GM10847 (cell line): Measurements from ENCODE around the gene VEGFA.

Experiments used
- POLR2A ChIP-seq: IDR thresholded peaks from 2 replicates; pipeline ENCODE4 v1.6.1; 2011; ENCODE audit not compliant: insufficient read length; ENCODE audit errors: extremely low read depth

Gene VEGFA

DNA sequence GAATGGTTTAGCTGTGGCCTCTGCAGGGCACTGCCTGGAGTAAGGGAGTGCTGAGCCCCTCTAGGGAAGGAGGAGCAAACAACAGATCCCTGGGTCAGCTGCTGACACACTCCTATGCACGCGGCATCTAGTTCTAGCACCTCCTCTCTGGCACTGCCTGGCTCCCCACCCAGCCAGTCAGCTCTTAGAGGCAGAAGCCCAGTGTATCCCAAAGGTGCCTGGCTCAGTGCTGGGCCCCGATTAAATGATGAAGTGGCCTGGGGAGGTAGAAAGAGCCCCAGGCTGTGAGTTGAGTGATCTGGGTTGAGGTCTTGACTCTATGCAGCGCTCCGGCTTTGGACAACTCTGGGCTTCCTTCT is 7.6 kb upstream of the VEGFA start:
- TF ChIP-seq POLR2A: no peak

DNA sequence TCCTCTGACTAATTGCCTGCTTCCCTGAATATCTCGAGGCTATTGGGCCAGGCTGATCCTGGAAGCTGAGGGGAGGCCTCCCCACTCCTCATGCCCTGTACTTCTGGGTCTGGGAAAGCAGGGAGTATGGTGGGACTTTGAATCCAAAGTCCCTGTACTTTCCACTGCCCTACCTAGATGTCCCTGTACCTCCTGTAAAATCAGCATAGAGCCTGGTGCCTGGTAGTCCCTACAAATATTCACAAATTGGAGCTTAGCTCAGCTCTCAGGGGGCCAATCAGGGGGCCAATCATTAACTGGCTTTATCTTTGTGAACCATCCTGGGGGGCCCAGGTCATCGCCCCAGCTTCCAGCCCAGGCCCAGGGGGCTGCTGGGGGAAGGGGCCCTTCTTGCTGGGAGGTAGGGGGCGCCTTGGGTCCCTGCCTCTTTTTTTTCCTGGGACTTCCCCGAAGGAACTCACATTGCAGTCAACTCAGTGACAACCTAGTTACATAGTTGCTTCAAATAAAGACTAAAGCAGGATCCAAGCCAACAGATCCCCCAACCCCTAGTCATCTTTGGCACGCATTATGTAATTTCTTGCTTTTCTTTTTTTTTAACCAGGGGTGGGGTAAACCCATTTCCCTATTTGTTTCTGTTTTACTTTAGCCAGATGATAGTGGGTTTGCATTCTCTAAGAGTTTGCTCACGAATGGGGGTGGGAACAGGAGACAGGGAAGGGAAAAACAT is 6.9 kb upstream of the VEGFA start:
- TF ChIP-seq POLR2A: no peak

DNA sequence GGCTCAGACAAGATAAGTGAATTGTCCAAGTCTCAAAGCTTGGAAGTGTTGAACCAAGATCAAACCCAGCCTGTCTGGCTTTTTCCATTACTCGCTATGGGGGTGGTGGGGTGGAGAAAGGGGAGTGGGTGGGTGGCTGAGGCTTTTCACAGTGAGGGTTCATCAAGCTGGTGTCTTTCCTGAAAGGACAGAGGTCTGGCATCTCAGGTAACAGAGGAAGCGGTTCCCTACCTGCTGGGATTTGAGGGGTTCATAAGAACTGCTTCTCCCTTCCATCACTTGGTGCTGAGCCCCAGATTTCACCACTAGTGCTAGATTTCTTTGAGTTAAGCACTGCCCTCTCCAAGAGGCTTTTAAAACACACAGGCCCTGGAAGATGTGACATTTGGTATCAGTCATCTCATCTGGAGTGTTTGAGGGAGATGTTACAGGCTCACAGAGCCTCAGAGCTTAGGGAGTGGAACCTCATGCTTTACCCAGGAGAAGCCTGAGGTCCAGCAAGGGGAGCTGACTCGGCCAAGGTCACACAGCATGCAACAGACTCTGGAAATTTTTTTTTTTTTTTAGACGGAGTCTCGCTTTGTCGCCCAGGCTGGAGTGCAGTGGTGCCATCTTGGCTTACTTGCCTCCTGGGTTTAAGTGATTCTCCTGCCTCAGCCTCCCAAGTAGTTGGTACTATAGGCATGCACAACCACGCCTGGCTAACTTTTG is 6.0 kb upstream of the VEGFA start:
- TF ChIP-seq POLR2A: no peak

DNA sequence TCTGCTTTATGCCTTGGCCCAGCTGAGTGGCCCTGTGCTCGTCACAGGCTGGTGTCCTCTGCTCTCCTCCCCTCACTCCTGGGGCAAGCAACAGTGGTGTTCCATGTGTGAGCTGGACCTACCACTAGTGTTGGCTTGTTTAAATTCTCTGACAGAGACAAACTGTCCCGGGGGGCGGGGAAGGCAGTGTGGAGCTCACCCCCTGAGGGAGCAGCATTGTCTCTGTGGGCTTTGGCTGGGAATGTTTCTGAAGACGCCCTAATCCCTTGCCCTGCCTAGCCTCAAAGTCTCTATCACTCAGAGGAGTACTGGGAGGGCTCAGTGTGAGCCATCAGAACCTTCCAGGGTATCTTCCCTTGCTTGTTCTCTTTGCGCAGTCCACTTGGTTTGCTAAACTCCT is 5.2 kb upstream of the VEGFA start:
- no peak for TF ChIP-seq POLR2A

DNA sequence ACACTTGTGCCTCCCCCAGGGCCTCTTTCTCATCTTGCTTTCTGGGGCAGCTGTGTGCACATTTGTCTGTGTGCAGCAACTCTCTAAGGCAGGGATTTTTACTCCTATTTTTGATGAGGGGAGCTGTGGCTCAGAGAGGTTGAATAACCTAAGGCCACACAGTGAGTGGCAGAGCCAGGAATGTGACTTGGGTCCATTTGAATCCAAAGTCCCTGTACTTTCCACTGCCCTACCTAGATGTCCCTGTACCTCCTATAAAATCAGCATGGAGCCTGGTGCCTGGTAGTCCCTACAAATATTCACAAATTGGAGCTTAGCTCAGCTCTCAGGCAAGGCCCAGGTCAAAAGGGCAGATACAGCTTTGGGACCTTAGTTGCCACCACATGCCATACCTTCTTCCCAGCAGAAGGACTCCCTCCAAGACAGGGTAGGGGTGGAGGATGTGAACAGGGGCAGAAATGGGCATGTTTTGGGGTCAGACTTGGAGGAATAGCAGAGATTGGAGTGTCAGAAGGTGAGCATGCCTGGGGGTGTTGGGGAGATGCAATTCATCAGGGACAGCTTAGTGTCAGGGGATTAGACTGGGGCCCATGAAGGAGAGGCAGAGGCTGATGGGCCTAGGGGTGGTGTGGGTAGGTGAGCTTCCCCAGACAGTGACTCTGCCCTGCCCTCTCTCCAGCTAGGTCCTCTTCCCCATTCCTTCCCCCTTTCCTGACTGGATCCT is 4.1 kb upstream of the VEGFA start:
- no peak for TF ChIP-seq POLR2A

DNA sequence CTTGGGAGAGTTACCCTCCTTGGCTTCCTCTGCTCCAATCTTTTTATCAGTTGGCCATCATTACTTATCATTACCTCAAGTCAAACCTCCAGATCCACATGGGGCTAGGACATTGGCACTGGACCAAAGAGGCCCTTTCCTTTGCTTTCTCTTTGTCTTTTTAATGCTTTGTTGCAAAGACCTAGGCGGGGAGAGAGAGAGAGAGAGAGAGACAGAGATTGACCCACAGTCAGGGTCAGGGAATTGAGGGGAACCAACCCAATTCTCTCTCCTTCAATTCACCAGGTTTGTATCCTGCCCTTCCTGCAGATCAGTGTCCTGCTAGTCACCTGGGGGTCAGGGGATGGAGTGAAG is 3.5 kb upstream of the VEGFA start:
- TF ChIP-seq POLR2A: no peak

DNA sequence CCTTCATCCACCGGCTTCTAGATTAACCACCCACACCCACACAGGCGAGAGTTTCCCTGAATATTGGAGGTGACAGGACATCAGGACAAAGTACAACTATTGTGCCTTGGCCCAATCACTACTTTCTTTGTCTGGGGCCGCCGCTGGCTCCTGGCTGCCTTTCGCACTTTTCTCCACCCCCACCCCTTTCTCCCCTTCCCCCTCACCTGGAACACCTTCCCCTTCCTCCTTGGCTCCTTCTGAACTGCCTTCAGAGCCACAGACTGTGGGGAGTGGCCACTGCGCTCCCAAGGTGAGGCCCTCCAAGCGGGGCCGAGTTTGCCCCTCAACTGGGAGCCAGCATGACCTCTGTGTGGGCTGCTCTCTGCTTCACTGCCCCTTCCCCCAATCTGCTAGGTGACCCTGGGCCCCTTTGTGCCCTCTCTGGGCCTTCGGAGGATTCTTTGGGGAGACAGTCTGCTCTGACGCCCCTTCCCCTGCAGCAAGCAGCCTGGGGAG is 3.0 kb upstream of the VEGFA start:
- TF ChIP-seq POLR2A: no peak

DNA sequence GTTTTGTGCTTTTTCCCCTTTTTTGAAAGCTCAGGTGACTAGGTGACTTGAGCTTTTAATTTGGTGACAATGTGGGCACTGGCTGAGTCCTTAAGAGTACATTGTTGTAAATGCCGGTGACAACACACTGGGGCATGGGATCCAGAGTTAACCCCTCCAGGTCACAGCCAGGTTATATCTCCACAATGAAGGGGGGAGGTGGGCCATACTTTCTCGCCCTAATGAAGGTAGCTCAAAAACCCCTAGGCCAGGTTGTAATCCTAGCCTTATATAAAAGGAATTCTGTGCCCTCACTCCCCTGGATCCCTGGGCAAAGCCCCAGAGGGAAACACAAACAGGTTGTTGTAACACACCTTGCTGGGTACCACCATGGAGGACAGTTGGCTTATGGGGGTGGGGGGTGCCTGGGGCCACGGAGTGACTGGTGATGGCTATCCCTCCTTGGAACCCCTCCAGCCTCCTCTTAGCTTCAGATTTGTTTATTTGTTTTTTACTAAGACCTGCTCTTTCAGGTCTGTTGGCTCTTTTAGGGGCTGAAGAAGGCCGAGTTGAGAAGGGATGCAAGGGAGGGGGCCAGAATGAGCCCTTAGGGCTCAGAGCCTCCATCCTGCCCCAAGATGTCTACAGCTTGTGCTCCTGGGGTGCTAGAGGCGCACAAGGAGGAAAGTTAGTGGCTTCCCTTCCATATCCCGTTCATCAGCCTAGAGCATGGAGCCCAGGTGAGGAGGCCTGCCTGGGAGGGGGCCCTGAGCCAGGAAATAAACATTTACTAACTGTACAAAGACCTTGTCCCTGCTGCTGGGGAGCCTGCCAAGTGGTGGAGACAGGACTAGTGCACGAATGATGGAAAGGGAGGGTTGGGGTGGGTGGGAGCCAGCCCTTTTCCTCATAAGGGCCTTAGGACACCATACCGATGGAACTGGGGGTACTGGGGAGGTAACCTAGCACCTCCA is 2.2 kb upstream of the VEGFA start:
- no peak for TF ChIP-seq POLR2A

DNA sequence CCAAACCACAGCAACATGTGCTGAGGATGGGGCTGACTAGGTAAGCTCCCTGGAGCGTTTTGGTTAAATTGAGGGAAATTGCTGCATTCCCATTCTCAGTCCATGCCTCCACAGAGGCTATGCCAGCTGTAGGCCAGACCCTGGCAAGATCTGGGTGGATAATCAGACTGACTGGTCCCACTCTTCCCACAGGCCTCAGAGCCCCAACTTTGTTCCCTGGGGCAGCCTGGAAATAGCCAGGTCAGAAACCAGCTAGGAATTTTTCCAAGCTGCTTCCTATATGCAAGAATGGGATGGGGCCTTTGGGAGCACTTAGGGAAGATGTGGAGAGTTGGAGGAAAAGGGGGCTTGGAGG is 1.5 kb upstream of the VEGFA start:
- no peak for TF ChIP-seq POLR2A

DNA sequence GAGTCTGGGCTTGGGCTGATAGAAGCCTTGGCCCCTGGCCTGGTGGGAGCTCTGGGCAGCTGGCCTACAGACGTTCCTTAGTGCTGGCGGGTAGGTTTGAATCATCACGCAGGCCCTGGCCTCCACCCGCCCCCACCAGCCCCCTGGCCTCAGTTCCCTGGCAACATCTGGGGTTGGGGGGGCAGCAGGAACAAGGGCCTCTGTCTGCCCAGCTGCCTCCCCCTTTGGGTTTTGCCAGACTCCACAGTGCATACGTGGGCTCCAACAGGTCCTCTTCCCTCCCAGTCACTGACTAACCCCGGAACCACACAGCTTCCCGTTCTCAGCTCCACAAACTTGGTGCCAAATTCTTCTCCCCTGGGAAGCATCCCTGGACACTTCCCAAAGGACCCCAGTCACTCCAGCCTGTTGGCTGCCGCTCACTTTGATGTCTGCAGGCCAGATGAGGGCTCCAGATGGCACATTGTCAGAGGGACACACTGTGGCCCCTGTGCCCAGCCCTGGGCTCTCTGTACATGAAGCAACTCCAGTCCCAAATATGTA is 957 bp upstream of the VEGFA start:
- no peak for TF ChIP-seq POLR2A

DNA sequence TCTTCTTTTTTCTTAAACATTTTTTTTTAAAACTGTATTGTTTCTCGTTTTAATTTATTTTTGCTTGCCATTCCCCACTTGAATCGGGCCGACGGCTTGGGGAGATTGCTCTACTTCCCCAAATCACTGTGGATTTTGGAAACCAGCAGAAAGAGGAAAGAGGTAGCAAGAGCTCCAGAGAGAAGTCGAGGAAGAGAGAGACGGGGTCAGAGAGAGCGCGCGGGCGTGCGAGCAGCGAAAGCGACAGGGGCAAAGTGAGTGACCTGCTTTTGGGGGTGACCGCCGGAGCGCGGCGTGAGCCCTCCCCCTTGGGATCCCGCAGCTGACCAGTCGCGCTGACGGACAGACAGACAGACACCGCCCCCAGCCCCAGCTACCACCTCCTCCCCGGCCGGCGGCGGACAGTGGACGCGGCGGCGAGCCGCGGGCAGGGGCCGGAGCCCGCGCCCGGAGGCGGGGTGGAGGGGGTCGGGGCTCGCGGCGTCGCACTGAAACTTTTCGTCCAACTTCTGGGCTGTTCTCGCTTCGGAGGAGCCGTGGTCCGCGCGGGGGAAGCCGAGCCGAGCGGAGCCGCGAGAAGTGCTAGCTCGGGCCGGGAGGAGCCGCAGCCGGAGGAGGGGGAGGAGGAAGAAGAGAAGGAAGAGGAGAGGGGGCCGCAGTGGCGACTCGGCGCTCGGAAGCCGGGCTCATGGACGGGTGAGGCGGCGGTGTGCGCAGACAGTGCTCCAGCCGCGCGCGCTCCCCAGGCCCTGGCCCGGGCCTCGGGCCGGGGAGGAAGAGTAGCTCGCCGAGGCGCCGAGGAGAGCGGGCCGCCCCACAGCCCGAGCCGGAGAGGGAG is 580 bp downstream of the VEGFA start:
- TF ChIP-seq POLR2A: no peak

DNA sequence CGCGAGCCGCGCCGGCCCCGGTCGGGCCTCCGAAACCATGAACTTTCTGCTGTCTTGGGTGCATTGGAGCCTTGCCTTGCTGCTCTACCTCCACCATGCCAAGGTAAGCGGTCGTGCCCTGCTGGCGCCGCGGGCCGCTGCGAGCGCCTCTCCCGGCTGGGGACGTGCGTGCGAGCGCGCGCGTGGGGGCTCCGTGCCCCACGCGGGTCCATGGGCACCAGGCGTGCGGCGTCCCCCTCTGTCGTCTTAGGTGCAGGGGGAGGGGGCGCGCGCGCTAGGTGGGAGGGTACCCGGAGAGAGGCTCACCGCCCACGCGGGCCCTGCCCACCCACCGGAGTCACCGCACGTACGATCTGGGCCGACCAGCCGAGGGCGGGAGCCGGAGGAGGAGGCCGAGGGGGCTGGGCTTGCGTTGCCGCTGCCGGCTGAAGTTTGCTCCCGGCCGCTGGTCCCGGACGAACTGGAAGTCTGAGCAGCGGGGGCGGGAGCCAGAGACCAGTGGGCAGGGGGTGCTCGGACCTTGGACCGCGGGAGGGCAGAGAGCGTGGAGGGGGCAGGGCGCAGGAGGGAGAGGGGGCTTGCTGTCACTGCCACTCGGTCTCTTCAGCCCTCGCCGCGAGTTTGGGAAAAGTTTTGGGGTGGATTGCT is 1.3 kb downstream of the VEGFA start:
- TF ChIP-seq POLR2A: no peak

DNA sequence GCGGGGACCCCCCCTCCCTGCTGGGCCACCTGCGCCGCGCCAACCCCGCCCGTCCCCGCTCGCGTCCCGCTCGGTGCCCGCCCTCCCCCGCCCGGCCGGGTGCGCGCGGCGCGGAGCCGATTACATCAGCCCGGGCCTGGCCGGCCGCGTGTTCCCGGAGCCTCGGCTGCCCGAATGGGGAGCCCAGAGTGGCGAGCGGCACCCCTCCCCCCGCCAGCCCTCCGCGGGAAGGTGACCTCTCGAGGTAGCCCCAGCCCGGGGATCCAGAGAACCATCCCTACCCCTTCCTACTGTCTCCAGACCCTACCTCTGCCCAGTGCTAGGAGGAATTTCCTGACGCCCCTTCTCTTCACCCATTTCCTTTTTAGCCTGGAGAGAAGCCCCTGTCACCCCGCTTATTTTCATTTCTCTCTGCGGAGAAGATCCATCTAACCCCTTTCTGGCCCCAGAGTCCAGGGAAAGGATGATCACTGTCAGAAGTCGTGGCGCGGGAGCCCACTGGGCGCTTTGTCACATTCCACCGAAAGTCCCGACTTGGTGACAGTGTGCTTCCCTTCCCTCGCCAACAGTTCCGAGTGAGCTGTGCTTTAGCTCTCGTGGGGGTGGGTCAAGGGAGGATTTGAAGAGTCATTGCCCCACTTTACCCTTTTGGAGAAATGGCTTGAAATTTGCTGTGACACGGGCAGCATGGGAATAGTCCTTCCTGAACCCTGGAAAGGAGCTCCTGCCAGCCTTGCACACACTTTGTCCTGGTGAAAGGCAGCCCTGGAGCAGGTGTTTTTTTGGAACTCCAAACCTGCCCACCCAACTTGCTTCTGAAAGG is 2.1 kb downstream of the VEGFA start:
- TF ChIP-seq POLR2A: no peak
